Measurements from ENCODE around the gene MSMB. TPM values are rescaled to one million over a fixed set of nuclear protein-coding genes. Genes with fewer than 3 reads are reported as not detected.

The MSMB gene
- total RNA-seq, 1 donor from 2014 or later, result not detected

DNA sequence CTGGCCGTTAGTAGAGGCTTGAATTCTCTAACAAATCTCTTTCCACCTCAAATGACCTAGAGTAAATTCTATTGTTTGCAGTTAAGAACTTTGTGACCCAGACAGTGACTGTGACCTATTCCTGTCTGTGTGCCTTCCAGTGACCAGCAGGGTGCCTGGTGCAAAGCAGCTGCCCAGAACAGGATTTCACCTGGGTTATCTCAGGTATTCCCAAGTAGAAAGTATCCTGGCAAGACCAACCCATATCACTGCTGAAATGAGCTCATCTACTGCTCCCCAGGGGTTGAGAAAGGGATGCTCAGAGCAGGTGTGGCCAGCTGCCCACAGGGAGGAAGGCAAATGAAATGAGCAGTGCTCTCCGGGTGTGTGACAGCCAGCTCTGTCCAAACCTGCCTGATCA, 2.1 kb upstream of the MSMB start:
- no peak for DNase-seq
- ATAC-seq (ENCODE audit: poor library complexity), result no peak
- intact Hi-C loops (cut with DNase I), result no loop called here

- DNase-seq (no peak), ATAC-seq (ENCODE audit: poor library complexity) (no peak)
- intact Hi-C loops (cut with DNase I), result no loop called here
These were observed 3.5 kb downstream of the MSMB start for GRCh38 chr10:46042527-46042926.

GRCh38 chr10:46040004-46040403, 6.1 kb downstream of the MSMB start:
- intact Hi-C loops (cut with DNase I), result no loop called here
- no peak for ATAC-seq (ENCODE audit: poor library complexity)
- DNase-seq, result no peak

DNA sequence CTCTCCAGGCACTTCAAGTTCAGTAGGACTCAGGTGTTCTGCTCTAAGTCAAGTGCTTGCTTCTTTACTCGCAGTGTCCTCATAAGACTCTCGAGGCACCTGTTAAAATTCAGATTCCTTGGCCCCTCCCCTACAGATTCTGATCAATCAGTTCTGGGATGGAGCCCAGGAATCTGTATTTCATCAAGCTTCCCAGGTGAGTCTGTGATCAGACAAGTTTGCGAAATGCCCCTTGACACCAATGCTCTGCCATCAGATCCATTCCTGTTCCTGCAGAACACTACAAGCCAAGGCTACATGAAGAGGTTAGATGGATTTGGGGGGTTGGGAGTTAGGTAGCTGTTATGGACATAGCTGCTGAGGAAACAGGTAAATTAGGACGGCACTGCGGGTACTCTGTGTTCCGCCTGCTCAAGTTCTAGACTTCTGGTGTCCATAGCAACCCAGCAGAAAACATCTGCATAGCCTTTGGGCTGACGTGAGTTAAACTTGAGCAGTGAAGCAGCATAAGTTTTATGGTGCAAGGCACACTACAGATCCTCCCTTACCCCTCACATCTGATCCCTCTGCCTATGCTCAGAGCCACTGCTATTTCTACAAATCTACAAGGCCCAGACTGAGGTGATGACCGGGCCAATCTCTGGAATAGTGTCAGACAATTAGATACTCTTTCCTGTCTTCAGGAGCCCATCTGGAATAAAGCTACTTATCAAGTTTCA, 8.8 kb downstream of the MSMB start:
- no peak for ATAC-seq (ENCODE audit: poor library complexity)
- DNase-seq, result no peak
- intact Hi-C loops (cut with DNase I), result no loop called here

- intact Hi-C loops (cut with DNase I), result no loop called here
- DNase-seq (no peak), ATAC-seq (ENCODE audit: poor library complexity) (no peak)
These were observed 9.9 kb downstream of the MSMB start for GRCh38 chr10:46035923-46036849.

DNA sequence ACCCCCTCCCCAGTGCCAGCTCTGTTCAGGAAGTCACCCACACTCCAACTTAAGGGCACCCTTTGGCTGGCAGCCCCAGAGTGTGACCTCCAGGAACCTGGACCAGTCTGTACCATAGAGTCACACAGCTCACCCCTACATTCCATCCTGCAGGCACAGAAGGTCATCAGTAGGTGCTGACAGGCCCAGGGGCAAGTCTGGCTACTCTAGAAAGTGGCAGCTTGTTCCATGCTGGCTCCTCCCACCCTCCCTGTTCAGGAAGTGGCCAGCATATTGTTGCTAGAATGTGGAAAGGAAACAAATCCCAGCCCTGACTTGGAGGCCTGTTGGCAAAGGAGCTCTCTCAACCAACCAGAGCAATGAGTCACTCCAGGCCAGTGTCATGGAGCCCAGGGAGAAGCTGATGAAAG, 12.5 kb downstream of the MSMB start:
- DNase-seq (no peak), ATAC-seq (ENCODE audit: poor library complexity) (no peak)
- intact Hi-C loops (cut with DNase I), result no loop called here

DNA sequence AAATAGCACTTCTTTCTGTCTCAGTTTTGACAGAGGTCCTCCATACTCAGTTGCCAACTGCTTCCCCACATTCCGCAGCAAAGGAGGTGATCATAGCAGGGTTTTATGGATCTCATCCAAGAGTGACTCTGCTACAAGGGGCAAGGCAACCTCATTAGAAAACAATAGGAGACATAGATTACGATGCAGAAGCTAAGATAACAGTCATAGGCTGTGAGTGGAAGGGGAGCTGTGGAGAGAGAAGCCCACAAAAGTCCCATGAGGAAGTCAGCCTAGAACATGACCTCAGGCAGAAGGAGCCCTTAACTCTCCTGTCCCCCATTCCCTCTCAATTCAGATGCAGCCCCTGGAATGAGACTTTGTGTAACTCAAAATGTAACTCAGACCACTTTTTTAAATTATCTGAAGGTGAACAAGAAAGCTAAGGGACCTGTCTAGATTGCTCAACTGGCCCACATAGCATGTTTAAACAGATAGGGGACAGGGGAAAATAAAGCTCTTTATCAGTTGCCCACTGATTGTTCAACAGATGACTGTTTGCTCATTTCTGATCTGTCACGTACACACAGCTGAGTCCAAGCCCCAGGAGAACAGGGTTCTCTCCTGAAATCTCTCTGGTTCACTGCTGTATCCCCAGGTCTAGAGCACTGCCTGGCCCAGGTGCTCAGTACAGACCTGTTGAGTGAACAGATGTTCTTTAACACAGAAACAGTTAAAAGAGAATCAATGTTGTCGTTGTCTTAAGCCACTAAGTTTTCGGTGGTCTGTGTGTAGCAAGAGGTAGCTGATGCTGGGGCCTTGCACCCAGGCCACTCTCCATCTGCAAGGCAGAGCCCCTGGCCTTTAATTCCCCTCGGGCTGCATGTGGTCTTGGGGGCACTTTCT, 14.2 kb downstream of the MSMB start:
- DNase-seq (no peak), ATAC-seq (ENCODE audit: poor library complexity) (no peak)
- intact Hi-C loops (cut with DNase I), result no loop called here

DNA sequence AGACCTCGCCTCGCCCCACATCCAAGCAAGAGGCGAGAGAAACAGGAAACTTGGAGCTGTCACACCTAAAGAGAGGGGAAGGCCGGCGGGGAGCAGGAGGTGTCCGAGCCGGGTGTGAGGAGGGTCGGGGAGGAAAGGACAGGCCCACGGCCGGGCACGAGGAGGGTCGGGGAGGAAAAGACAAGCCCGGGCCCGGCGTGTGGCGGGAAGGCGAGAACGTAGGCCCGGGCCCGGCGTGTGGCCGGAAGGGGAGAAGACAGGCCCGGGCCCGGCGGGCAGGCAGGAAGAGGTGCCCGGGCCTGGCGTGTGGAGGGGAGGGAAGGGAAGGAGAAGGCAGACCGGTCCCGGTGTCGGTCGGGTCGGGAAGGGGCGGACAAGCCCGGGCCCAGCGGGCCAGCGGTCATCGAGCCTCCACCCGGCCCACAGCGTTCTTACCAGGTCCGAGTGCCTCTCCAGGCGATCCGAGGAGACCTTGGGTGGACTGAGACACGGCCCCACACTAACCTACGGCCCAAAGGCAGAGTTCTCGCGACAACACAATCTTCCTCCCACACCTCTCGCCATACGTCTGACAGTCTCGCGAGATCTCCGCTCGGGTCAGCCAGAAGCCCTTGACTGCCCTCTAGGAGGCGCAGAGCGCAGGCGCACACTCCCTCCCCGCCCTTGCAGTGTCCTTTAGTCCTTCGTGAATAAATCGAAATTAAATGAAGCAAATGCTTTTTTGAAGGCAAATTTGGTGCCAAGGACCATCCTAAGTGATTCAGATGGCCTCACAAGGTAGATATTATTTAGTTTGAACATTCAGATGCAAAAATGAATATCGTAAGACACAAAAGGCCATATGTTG, 15.8 kb downstream of the MSMB start, which contains the start of gene NCOA4:
Gene NCOA4, minus strand, starts transcription at position 533 of the 847 bp plus-strand sequence. CDS start 13,943 bp downstream, outside the sequence.
- peak; percentile 98 for ATAC-seq (ENCODE audit: poor library complexity)
- intact Hi-C loops (cut with DNase I), result no loop called here
- peak; percentile 99 for DNase-seq

DNA sequence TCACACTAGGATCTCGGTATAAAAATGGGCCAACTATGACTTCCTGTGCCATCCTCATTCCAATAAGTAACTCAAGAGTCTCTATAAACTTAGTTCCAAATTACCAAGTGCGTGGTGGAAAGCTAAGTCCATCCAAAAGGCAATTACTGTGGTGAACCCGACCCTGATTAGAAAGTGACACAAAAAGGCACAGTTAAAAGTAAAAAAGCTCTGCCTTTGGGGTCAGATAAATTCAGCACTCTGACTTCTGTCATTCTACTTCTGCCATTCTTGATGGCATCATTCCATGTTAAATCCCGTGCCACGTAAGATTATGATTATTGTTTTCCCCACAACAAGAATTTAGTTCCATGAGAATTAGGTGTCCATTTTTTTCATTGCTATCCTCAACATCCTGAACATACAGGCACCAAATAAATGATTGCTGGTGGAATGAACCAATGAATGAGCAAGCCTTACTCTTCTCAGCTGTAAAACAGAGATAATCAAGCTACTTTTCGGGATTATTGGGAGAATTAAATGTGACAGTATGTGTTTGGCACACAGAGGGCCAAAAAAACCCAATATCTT, 16.5 kb downstream of the MSMB start:
- intact Hi-C loops (cut with DNase I), result no loop called here
- ATAC-seq (ENCODE audit: poor library complexity) (no peak), DNase-seq (no peak)

DNA sequence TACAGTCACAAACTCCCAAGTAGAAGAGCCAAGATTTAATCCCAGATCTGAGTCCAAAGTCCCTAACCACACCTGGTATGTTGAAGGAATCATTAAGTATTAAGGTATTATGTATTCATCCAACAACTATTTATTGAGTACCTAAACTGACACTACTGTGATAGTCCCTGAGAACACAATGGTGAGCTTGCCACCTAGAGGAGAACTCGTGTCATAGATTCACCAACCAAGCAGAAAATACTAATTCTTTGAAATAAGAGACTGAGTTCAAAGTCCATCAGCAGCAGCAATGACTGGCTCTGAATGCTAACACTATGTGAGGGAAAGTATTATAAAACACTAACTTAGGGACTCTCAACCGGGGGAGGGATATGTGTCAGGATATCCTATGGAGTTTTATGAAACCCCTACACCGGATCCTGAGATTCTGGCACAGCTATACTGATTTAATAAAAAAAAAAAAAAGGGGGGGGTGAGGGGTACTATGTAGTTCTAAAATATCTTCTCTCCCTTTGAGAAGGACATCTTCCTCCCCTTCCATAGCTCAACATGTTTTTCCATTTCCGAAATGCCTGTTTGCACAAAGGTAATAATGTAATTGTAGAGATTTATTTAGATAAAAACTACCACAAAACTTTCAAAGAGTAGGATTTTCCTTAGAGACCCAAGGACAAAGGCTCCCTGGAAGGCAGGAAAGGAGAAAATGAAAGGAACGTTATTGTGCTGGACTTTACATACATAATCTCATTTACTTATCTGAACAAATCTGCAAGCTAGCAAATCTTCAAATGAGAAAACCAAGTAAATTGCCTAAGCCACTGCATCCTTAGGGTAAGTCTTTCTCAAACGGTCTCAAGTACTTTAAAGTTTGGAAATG, 17.2 kb downstream of the MSMB start:
- intact Hi-C loops (cut with DNase I), result no loop called here
- DNase-seq, result no peak
- peak; percentile 23 for ATAC-seq (ENCODE audit: poor library complexity)

DNA sequence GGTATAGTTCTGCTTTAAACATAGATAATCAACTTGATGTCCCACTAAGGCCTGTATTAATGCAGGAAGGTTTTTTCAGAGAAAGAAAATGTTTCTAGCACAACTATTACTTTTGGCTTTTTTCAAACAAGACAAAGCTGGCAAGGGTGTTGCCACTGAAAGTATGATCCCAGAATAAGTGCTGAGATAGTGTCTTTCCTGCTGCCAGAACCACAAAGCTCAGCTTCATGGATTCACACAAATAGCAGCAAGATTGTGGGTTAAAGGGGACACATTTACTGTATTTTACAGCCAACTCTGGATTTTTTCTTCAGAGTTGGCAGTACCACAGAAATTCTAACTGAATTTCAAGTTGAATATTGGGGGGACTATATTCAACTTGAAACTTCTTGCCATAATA, 20.0 kb downstream of the MSMB start:
- no peak for DNase-seq
- intact Hi-C loops (cut with DNase I), result no loop called here
- no peak for ATAC-seq (ENCODE audit: poor library complexity)

- DNase-seq (no peak), ATAC-seq (ENCODE audit: poor library complexity) (no peak)
- intact Hi-C loops (cut with DNase I), result no loop called here
These were observed 20.7 kb downstream of the MSMB start for GRCh38 chr10:46025406-46025805.

DNA sequence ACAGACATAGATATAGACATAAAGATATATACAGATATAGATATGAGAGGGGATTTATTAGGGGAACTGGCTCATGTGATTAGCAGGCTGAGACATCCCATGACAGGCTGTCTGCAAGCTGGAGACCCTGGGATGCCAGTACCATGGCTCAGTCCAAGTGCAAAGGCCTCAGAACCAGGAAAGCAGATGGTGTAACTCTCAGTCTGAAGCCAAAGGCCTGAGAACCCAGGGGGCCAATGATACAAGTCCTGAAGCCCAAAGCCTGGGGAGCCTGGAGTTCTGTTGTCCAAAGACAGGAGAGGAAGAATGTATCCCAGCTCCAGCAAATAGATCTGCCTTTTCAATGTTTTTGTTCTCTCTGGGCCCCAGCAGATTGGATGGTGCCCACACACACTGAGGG, 21.1 kb downstream of the MSMB start:
- DNase-seq (no peak), ATAC-seq (ENCODE audit: poor library complexity) (no peak)
- intact Hi-C loops (cut with DNase I), result no loop called here

- peak; percentile 93 for ATAC-seq (ENCODE audit: poor library complexity)
- peak; percentile 96 for DNase-seq
- intact Hi-C loops (cut with DNase I), result no loop called here
These were observed 22.9 kb downstream of the MSMB start for GRCh38 chr10:46022978-46023702.

- ATAC-seq (ENCODE audit: poor library complexity) (peak; percentile 38), DNase-seq (no peak)
- intact Hi-C loops (cut with DNase I), result no loop called here
These were observed 25.8 kb downstream of the MSMB start for GRCh38 chr10:46020344-46020657.

- intact Hi-C loops (cut with DNase I), result no loop called here
These were observed 26.3 kb downstream of the MSMB start for GRCh38 chr10:46019569-46020343.

More at GRCh38 chr10:46019569-46020343, 26.3 kb downstream of the MSMB start:
- DNase-seq, result peak; percentile 51
- ATAC-seq (ENCODE audit: poor library complexity), result peak; percentile 55

All from Right ventricle myocardium superior (tissue), 1 donor.